WERI-Rb-1 (cell line): ENCODE measurements around the gene NGDN.
"Not testable (repeated sequence)": the region's sequence is repeated elsewhere in the genome, so short reads cannot be mapped to it uniquely, and the experiment has no call there.

Experiments
- DNase-seq: peaks from one replicate; pipeline ENCODE4 v3.0.0-alpha.2; 2020
- H3K27ac ChIP-seq: fragments of 250-450 bp; sonication (Bioruptor Pico); 2 replicates; pipeline ENCODE4 v1.5.1; 2020; ENCODE audit warnings: mild to moderate bottlenecking, moderate library complexity
- H3K27me3 ChIP-seq: fragments of 250-450 bp; sonication (Bioruptor Pico); 2 replicates; pipeline ENCODE4 v1.5.1; 2021; ENCODE audit warnings: mild to moderate bottlenecking, low read depth, moderate library complexity; ENCODE audit not compliant: insufficient read depth, severe bottlenecking
- H3K36me3 ChIP-seq: fragments of 250-450 bp; sonication (Bioruptor Pico); 2 replicates; pipeline ENCODE4 v1.5.1; 2020; ENCODE audit warnings: mild to moderate bottlenecking, moderate library complexity
- H3K4me3 ChIP-seq: 2 replicates; pipeline ENCODE4 v1.5.1; 2011; ENCODE audit warnings: low read depth, mild to moderate bottlenecking, control low read depth, low read length
- H3K9me3 ChIP-seq: fragments of 250-450 bp; sonication (Bioruptor Pico); 2 replicates; pipeline ENCODE4 v1.5.1; 2021; ENCODE audit warnings: mild to moderate bottlenecking, moderate library complexity; ENCODE audit not compliant: severe bottlenecking
- CTCF ChIP-seq: IDR thresholded peaks from 2 replicates; pipeline ENCODE4 v1.5.1; 2011; ENCODE audit warnings: low read depth, mild to moderate bottlenecking, control low read depth, inconsistent platforms, low read length

The NGDN gene

GRCh38 chr14:23469127-23469905 lies at the start of gene NGDN:
TSS of gene NGDN (plus strand) at chr14:23469703. CDS start at chr14:23469716, 13 bp downstream.
- DNase-seq: peak; percentile 92
- peak; percentile 78 for TF ChIP-seq CTCF
- Histone ChIP-seq H3K27ac (peak within 1 kb of the TSS; percentile 80), H3K36me3 (peaks cover 33% of the 10 kb centered on the region), H3K4me3 (peak within 1 kb of the TSS; percentile 66), H3K9me3 (peaks cover 5% of the 10 kb centered on the region), H3K27me3 (no peaks in the 10 kb centered on the region)

- no peak for TF ChIP-seq CTCF
- H3K9me3 ChIP-seq: no peaks in the 10 kb centered on the region
- no peak overlapping the region for H3K27ac ChIP-seq
- H3K4me3 ChIP-seq: no peak overlapping the region
- no peaks in the 10 kb centered on the region for H3K27me3 ChIP-seq
- no peak for DNase-seq
- no peaks in the 10 kb centered on the region for H3K36me3 ChIP-seq
Measured at GRCh38 chr14:23421594-23421993, 47.9 kb upstream of the NGDN start.

GRCh38 chr14:23423657-23424056 lies 45.8 kb upstream of the NGDN start:
- Histone ChIP-seq H3K4me3 (no peak overlapping the region), H3K27ac (no peak overlapping the region)

GRCh38 chr14:23425169-23425568 lies 44.3 kb upstream of the NGDN start:
- no peaks in the 10 kb centered on the region for H3K27me3 ChIP-seq
- DNase-seq: no peak
- H3K27ac ChIP-seq: no peak overlapping the region
- no peaks in the 10 kb centered on the region for H3K9me3 ChIP-seq
- no peak for TF ChIP-seq CTCF
- no peaks in the 10 kb centered on the region for H3K36me3 ChIP-seq
- H3K4me3 ChIP-seq: no peak overlapping the region

More at GRCh38 chr14:23423657-23424056, 45.8 kb upstream of the NGDN start:
- no peaks in the 10 kb centered on the region for H3K36me3 ChIP-seq
- H3K9me3 ChIP-seq: no peaks in the 10 kb centered on the region
- no peak for DNase-seq
- no peak for TF ChIP-seq CTCF
- H3K27me3 ChIP-seq: no peaks in the 10 kb centered on the region

GRCh38 chr14:23425798-23426197 lies 43.7 kb upstream of the NGDN start:
- not testable (repeated sequence) for H3K36me3 ChIP-seq, H3K27ac ChIP-seq, H3K27me3 ChIP-seq, H3K4me3 ChIP-seq, H3K9me3 ChIP-seq, DNase-seq

- no peak for TF ChIP-seq CTCF
- DNase-seq: no peak
- H3K9me3 ChIP-seq: no peaks in the 10 kb centered on the region
- H3K4me3 ChIP-seq: no peak overlapping the region
- no peak overlapping the region for H3K27ac ChIP-seq
- H3K36me3 ChIP-seq: no peaks in the 10 kb centered on the region
- no peaks in the 10 kb centered on the region for H3K27me3 ChIP-seq
Measured at GRCh38 chr14:23428686-23429495, 40.6 kb upstream of the NGDN start.
